NCI-H510A (cell line): ENCODE measurements around the gene IFNGR1.

Experiments used
- DNase-seq: peaks from one replicate; lab custom pipeline; 2025; lab: John Stamatoyannopoulos, UW

IFNGR1 gene

DNA sequence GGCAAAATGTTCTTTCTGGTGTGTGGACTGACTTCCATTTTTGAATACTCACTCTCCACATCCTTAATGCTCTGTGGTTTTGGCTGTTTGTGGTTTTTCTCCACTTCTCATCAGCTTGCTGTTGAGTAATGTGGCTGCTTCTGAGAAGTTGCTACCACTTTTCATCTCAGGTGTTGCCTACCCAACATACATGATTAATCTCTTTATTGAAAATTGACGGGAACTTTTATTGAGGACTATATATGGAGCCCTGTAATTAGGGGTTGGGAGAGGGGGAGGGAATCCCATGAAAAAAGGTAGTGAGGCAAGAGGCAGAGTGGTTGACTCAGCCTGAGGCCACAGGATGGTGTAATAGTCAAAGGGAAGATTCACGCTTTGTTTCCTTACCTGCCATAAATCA is 63.4 kb downstream of the IFNGR1 start:
- no peak for DNase-seq

GRCh38 chr6:137150072-137150471 is 69.1 kb downstream of the IFNGR1 start:
- DNase-seq = no peak

DNA sequence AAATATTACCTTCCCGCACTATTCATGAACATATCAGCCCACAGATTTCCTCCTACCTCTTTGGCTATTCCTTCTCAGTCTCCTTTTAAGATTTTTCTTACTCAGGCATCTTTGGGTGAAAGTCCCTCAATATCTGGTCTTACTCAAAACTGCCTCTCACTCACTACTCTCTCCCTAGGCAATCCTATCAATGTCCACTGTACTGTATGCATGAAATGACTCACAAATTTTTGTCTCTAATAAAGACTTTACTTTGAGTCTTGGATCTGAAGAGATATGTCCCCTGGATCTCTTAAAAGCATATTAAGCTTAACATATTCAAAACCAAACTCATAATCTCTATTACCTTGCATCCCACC is 70.2 kb downstream of the IFNGR1 start:
- DNase-seq = no peak

GRCh38 chr6:137148306-137149034 is 70.7 kb downstream of the IFNGR1 start:
- DNase-seq = no peak
